HG02763 (cell line): Measurements from ENCODE around the gene CAP2.
"Not testable (repeated sequence)": the region's sequence is repeated elsewhere in the genome, so short reads cannot be mapped to it uniquely, and the experiment has no call there.

Experiments used
- ATAC-seq: cut with Tn5 transposase; IDR thresholded peaks from one replicate; pipeline ENCODE4 v1.9.1; 2021; ENCODE audit warnings: mild to moderate bottlenecking, moderate library complexity; ENCODE audit not compliant: unreplicated experiment

Gene CAP2

DNA sequence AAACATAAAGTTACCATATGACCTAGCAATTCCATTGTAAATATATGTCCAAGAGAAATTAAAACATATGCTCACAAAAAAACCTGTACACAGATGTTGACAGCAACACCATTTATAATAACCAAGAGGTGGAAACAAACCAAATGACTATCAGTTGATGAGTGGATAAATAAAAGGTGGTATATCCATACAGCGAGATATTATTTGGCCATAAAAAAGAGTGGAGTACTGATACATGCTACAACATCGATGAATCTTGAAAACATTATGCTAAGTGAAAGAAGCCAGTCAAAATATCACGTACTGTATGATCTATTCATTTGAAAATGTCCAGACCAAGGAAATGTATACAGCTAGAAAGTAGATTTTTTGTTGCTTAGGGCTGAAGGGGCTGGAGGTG is 2.9 kb downstream of the CAP2 start:
- ATAC-seq = no peak

DNA sequence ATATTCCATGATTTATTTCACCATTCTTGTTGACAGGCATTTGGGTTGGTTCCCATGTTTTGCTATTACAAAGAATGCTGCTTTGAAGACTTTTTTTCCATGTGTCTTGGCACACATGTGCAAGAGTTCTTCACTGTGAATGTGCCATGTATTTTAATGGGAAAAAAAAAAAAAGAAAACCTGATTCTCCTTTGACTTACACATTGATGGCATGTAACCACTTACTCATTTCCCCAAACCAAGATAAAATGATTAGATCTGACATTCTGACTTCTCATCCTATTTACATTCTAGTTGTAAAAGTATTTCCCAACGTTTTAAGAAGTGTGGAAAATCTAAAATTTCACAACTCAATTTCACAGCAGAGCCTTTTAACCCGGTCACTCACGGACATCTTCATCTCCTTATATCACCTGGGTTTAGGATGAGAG is 4.4 kb downstream of the CAP2 start:
- no peak for ATAC-seq

DNA sequence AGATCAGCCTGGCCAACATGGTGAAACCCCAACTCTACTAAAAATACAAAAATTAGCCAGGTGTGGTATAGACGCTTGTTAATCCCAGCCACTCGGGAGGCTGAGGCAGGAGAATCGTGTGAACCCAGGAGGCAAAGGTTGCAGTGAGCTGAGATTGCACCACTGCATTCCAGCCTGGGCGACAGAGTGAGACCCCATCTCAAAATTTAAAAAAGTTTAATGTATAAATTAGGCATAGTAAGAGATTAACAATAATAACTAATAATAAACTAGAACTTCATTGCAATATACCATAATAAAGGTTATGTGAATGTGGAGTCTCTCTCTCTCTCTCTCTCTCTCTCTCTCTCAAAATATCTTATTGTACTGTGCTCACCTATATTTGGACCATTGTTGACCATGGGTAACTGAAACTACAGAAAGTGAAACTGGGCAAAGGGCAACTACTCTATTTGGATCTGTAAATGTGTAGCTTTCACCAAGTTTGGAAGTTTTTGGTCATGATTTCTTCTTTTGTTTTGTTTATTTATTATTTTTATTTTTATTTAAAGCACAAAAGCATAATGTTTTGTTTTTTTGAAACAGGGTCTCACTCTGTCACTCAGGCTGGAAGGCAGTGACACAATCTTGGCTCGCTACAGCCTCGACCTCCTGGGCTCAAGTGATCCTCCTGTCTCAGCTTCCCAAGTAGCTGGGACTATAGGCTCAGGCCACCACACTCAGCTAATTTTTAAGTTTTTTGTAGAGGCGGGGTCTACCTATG is 12.0 kb downstream of the CAP2 start:
- ATAC-seq = not testable (repeated sequence)

DNA sequence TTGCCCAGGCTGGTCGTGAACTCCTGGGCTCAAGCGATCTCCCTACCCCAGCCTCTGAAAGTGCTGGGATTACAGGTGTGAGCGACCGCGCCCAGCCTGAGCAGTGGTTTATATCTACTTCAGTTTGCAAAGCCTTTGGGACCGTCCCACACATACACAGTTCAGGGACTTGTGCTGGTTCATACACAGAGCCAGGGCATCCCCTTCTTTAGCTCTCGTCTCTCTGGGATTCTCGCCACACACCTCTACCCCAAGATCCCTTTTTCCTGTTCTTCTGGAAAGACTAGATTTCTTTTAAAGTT is 12.5 kb downstream of the CAP2 start:
- ATAC-seq = no peak

DNA sequence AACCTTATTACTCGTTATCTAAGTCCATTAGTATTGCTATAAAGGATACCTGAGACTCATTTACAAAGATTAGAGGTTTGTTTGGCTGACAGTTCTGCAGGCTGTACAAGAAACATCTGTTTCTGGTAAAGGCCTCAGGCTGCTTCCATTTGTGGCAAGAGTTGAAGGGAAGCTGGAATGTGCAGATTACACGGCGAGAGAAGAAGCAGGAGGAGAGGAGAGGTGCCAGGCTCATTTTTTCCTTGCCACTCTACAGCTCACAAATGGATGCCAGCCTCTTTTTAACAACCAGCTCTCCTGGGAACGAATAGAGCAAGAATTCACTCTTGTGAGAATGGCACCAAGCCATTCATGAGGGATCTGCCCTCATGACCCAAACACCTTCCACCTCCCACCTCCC is 14.7 kb downstream of the CAP2 start:
- ATAC-seq = no peak

DNA sequence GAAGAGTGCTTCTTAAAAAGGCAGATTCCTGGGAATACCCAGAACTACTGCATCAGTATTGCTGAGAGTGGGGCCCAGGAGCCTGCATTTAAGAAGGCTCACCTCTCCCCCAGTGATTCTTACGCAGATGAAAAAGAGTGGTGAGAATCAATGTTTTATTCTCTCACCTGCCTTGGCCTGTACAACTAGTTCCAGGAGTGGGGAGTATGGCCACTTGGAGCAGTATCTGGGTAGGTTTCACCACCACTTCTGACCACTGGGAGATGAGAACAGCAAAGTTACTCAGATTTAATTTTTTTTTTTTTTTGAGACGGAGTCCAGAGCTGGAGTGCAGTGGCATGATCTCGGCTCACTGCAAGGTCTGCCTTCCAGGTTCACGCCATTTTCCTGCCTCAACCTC is 16.9 kb downstream of the CAP2 start:
- ATAC-seq = no peak

DNA sequence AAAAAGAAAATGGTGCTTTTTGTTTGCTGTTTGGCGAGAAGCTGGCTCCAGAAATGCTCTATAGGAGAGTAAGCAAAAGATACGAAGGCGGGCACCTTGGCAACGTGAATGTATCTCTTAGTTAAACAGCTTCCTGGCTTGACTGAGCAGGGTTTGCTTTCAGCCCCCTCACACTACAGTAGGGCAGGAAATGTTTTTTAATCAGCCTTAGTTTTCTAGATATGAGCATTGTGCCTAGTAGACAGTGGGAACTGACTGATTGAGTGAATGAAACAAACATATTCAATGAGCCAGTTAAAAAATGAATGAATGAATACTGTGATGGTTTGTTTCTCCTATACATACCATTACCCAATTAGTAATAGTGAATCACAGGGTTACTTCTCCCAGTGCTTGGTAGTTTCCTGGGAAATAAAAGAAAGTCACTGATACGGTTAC is 19.9 kb downstream of the CAP2 start:
- ATAC-seq = no peak

DNA sequence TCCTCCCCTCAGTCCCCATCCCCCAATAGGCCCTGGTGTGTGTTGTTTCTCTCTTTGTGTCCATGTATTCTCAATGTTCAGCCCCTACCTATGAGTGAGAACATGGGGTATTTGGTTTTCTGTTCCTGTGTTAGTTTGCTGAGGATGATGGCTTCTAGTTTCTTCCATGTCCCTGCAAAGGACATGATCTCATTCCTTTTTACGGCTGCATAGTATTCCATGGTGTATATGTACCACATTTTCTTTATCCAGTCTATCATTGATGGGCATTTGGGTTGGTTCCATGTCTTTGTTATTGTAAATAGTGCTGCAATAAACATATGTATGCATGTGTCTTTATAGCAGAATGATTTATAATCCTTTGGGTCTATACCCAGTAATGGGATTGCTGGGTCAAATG is 21.0 kb downstream of the CAP2 start:
- ATAC-seq = not testable (repeated sequence)

DNA sequence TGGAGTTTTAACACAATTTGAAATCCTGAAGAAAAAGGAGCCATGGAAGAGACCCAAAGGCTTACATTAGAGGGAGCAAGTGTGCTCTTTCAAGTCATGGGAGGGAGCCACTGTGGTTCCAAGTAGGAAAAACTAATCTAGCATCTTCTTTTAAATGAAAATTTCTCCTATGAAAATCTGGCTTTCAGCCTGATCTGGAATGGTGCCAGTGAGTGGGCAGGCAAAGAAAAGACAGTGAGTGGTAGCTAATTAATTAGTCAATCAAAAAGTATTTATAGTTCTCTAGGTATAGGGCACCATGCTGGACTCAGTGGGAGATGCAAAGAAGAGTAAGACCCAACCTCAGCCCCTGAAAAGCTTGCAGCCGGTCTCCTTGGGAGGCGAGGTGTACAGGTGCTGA is 21.9 kb downstream of the CAP2 start:
- no peak for ATAC-seq

DNA sequence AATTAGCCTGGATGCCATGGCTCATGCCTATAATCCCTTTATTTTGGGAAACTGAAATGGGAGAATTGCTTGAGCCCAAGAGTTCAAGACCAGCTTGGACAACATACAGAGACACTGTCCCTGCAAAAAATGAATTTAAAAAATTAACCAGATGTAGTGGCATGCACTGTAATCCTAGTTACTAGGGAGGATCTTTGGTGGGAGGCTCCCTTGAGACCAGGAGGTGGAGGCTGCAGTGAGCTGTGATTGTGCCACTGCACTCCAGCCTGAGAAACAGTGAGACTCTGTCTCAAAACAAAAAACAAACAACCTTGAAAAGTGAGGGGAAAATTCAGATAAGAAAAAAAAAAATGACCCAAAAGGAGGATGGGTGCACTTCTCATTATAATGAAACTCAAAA is 23.4 kb downstream of the CAP2 start:
- no peak for ATAC-seq

DNA sequence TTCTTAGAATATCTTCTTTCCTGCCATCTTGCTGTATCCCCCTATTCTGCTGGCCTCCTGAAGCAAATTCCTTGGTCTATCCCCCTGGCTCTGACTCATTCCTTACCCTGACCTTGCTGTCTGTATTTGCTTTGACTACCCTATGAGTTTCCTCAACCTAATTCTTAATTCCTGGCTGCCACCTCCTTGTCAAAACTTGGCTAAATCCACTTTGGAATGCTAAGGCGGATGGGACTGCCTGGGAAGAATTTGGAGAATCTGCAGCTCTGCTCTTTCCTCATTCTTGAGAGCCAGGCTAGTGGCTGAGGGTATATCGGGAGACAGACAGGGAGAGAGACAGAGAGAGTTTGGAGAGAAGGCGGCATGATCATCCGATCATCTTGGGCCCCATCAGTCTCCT is 24.4 kb downstream of the CAP2 start:
- no peak for ATAC-seq

DNA sequence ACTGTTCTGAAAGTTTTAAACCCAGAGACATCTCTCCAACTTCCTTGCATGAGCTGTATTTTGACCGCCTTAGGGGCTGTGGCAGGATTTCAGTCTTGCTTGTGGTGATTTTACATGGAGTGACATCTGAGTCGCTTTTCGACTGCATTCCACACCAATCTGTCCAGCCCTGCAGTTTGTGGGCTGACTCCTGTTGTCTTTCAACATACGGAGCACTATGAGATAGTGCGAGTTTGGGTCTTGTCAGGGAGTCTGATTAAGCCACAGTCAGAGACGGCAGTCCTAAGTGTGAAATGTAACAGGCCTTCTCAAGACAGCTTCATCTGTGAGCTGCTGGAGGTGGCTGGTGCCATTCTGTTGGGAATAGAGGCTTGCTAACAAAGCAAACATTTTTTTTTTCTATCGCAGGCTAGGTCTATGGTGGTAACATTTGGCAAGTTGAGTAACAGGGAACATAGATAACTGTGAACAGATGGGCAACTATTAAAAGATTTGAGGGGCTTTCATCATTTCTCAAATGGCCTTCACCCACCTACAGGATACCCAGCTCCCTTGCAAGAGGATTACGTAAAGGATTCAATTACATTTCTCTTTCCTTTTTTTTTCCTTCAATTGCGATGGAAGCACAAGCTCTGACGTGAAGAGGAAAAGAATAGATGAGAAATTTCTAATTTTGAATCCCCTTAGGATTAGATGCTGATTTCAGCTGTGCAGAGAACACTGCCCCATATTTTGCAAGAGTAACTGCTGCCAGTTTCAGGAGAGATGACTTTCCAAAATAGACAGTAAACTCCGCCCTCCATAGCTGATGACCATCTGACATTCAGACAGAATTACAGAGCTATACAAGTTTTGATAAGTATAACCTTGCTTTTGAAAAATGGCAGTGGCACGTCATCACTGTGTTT is 25.1 kb downstream of the CAP2 start:
- ATAC-seq = no peak

DNA sequence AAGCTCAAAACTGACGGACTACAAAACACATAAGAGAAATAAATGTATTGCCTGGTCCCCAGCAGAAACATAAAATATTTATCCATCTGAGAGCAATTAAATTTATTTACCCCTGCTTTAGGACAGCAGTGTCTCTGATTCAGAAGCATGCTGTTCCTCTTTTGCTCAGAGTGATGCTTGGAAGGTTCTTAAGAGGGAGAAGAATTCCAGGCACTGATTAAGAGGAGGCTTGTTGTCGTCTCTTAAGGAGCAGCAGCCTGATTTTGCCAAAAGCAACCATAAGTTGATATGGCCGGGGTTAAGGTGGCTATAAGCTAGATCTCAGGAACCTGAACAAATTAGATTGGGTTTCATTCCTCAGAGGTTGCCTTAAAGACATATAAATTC is 25.8 kb downstream of the CAP2 start:
- ATAC-seq = no peak

DNA sequence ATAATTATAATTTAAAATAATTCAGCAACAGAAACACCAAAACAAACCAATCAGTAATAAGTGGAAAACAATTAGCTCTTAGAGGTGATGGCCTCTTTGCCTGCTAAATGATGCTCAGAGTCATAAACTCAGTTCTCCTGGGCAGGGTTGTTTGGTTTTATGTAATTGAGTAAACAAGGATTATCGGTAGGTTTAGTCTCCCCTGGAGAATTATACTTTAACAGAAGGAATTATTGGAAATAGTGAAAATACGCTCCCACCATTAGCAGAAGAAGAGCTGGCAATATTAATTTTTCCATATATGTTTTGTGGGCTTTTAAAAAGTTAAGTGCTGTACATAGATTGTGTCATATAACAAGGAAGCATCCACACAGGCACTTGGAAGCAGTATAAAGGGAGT is 27.0 kb downstream of the CAP2 start:
- no peak for ATAC-seq

DNA sequence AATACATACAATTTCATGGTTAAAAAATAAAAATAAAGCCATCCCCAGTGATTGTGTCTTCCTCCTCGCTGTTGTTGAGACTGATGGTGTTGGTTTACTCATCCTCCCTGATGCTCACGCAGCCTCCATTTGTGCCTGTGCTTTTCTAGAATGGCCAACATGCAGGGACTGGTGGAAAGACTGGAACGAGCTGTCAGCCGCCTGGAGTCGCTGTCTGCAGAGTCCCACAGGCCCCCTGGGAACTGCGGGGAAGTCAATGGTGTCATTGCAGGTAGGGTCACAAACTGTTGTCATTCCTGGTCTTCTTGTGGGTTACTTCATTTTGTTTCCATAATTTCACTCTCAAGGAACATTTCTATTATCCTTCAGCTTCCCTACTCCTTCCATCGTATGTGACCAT is 28.0 kb downstream of the CAP2 start:
- ATAC-seq = no peak

DNA sequence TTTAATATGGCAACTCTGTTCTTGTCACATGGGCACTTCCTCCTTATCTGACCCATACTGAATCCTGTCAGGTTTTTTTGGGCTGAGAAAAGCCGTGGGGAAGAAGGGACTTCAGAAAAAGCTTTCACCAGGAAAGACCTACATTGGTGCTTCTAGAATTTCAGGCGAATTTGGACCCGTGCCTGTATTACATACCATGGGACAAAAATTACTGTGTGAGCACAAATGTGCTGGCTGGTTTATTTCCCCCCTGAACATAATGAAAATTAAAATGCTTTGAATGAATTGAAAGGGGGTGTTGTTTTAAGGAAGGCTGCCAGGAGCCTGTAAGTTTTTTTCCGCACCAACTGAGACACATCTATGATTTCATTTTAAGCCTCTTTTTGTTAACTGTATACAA is 29.6 kb downstream of the CAP2 start:
- no peak for ATAC-seq

DNA sequence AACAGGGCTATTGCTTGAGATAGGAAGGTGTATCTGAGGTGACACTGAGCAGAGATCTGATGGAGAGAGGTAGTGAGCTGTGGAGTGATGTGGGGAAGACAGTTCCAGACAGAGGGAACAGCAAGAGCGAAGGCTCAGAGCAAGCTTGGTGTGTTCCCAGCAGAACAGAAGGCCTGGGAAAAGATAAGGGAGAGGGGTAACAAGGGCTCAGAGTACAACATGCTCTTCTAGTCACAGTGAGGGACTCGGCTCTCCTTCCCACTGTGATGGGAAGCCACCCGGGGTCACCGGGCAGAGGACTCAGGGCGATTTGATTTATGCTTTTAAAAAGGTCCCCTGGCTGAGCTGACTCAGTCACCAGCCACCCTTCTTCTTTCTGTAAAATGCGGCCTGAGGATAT is 33.7 kb downstream of the CAP2 start:
- no peak for ATAC-seq

DNA sequence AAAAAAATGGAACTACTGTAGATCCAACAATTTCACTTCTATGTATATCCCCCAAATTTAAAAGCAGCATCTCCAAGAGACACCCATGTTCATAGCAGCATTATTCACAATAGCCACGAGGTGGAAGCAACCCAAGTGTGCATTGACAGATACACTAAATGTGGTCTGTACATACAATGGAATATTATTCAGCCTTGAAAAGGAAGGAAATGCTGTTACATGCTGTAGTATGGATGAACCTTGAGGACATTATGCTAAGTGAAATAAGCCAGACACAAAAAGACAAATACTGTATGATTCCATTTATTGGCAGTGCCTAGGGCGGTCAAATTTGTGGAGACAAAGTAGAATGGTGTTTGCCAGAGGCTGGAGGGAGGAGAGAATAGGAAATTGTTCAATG is 34.2 kb downstream of the CAP2 start:
- no peak for ATAC-seq

DNA sequence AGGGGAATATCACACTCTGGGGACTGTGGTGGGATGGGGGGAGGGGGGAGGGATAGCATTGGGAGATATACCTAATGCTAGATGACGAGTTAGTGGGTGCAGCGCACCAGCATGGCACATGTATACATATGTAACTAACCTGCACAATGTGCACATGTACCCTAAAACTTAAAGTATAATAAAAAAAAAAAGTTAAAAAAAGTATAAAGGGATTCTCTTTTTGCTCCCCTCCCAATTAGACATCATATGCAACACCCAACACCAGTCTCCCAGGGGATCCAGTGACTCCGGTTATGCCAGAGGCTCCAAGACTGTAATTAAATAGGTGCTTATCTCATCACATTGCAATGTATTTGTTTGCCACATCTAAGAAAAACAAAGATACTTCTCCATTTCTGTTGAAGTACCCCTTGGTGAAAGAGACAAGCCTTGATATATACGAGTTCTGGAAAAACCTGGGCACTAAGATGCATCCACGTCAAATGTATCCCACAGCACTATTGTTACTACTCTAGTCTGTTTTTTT is 35.3 kb downstream of the CAP2 start:
- ATAC-seq = not testable (repeated sequence)

DNA sequence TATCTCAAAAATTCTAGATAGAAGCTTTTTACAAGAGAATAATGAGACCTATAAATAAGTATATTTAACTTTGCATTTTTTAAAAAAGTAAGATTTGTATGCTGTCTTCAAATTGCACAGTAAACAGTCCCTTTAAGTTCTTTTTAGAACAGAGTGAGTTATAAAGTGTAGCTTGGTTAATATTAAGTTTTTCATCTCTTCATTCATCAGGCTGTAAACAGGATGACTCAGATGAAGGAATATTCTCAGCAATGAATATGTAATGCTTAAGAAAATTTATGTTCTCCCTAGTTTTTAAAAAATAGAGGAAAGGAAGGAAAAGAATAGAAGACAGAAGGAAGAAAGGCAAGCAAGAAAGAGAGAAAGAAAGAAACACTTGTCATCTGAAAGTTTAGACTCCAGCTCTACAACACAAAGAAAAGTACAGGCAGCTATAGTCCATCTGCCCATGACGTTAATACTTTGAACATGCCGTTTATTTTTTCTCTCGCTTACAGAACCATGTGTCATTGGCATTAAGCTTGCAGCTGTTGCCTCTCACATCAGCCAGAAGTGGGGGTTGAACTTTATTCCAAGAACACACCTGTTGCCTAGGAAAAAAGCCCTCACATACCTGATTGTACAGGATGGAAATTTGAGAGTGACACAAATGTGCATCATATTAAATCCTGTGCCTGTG is 36.1 kb downstream of the CAP2 start:
- no peak for ATAC-seq

DNA sequence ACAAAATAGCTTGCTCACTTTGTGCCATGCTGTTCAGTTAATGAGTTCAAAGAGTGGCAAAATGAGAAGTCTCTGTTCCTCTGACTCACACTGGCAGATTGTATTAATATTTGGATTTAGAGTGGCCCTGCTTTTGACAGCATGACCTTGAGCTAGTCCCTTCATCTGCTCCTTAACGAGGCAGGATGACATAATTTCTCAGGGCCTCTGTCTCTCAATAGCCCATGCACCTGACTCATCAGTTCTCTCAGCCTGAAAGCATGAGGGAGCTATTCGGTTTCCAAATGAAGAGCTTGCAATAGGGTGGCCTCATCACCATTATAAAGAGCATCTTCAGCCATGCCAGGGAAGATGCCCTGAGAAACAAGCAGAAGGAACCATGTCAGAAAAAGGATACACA is 38.2 kb downstream of the CAP2 start:
- no peak for ATAC-seq

DNA sequence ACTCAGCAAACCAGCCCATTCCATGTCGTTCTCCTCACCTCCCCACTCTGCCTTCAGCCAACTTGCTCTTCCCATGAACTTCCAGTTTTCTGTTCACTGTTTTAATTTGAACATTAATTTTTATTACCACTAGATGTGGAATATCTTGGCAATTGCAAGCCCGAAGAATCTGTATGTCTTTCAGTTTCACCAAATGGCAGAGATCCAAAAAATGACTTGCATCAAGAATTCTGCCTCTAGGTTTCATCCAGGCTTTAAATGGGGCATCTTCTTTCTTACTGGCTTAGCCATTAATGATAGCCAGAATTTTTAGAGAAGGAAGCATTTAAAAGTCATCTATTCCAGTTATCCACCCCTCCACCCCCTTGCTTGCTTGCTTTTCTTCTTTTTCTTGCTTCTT is 39.0 kb downstream of the CAP2 start:
- ATAC-seq = no peak
